HUES48 (cell line): ENCODE data around the gene EBP.
A peak's percentile ranks its signal among the peaks of the same experiment; 100 is the strongest.

Experiments used
- H3K27ac ChIP-seq: one replicate; pipeline ENCODE4 v1.7.0; 2013; ENCODE audit warnings: low read depth, low read length, inconsistent platforms
- H3K27me3 ChIP-seq: 2 replicates; pipeline ENCODE4 v1.6.1; 2013; ENCODE audit warnings: mild to moderate bottlenecking, low read length; ENCODE audit not compliant: control insufficient read depth, insufficient read depth
- H3K36me3 ChIP-seq: 2 replicates; pipeline ENCODE4 v1.6.1; 2013; ENCODE audit warnings: low read length; ENCODE audit not compliant: control insufficient read depth, insufficient read depth
- H3K4me1 ChIP-seq: 2 replicates; pipeline ENCODE4 v1.6.1; 2013; ENCODE audit warnings: mild to moderate bottlenecking, low read length; ENCODE audit not compliant: control insufficient read depth, insufficient read depth
- H3K4me3 ChIP-seq: 2 replicates; pipeline ENCODE4 v1.5.1; 2013; ENCODE audit warnings: mild to moderate bottlenecking, low read depth, low read length
- H3K9ac ChIP-seq: 2 replicates; pipeline ENCODE4 v1.6.1; 2013; ENCODE audit warnings: mild to moderate bottlenecking, low read depth, low read length, moderate library complexity
- H3K9me3 ChIP-seq: 2 replicates; pipeline ENCODE4 v1.6.1; 2013; ENCODE audit warnings: low read length; ENCODE audit not compliant: control insufficient read depth, insufficient read depth

The EBP gene

DNA sequence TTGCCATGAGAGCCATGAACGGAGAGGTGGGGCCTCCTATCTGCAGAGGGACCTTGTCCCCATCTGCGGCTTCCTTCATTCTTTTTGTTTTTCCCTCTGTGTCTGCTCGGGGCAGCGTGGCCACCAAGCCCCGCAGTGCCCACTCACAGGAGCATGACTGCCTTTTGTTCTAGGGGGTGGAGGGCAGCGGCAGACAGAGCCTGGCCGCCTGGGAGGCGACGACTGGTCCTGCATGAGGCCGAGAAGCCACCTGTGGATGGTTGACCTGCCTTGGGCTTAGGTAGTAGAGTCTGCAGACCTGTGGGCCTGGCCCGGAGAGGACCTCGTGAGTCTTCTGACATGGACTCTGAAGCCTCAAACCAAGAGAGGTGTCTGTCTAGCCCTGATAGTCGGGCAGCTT is 54.0 kb downstream of the EBP start:
- Histone ChIP-seq H3K27me3 (no peaks in the 10 kb centered on the region), H3K4me3 (peak overlapping the region; percentile 89), H3K9me3 (peaks cover 36% of the 10 kb centered on the region; the same call in 1 of the 2 replicates), H3K27ac (peak overlapping the region; percentile 95), H3K36me3 (peaks cover 45% of the 10 kb centered on the region), H3K4me1 (no peaks in the 10 kb centered on the region), H3K9ac (peak overlapping the region; percentile 99; the same call in 1 of the 2 replicates)

DNA sequence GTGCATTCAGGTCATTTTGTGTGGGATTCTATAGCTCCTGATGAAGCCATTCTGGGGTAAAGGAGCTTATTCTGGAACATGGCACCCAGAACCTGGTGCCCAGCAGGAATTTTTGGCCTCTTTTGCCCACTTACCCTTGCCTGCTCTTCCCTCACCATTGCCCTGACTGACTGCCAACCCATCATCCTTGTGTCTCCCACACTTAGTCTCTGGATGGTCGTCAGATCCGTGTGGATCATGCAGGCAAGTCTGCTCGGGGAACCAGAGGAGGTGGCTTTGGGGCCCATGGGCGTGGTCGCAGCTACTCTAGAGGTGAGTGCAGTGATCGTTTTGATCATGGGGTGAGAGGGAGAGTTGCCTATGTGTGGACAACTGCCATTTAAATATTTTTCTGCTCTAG is 54.5 kb downstream of the EBP start:
- Histone ChIP-seq H3K9ac (no peak overlapping the region), H3K4me1 (no peaks in the 10 kb centered on the region), H3K4me3 (peak overlapping the region; percentile 34; the same call in 1 of the 2 replicates), H3K27ac (peak overlapping the region; percentile 11), H3K27me3 (no peaks in the 10 kb centered on the region), H3K36me3 (peaks cover 45% of the 10 kb centered on the region), H3K9me3 (peaks cover 33% of the 10 kb centered on the region; the same call in 1 of the 2 replicates)
